DMS114 treated with DMSO at 0.1 percent for 48 hours (cell line): Measurements from ENCODE around the gene ATF6.
"Not testable (repeated sequence)": the region's sequence is repeated elsewhere in the genome, so short reads cannot be mapped to it uniquely, and the experiment has no call there.

Experiments used
- DNase-seq: peaks from one replicate; lab custom pipeline; 2025; ENCODE audit not compliant: unreplicated experiment; lab: John Stamatoyannopoulos, UW

ATF6 gene

GRCh38 chr1:161826478-161826877 is 60.4 kb downstream of the ATF6 start:
- no peak for DNase-seq

DNA sequence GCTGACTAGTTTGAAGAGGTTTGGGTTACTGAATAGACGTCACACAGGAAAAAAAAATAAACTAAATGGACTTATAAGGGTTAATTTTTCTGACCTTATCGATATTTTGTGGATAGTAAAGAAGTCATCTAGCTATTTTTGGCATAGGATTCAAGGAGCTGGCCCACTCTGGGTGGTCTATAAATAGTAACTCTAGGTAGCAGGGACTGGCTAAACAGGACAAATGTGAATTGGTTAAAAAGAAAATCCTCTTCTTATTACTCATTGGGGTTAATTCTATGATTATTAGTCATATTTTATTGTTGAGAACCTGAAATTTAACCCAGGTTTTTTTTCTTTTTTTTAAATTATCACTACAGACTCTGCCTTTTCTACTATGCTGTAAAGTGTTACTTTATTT is 61.7 kb downstream of the ATF6 start:
- no peak for DNase-seq

GRCh38 chr1:161832299-161832907 is 66.3 kb downstream of the ATF6 start:
- DNase-seq: not testable (repeated sequence)

GRCh38 chr1:161834967-161835550 is 68.9 kb downstream of the ATF6 start:
- no peak for DNase-seq

DNA sequence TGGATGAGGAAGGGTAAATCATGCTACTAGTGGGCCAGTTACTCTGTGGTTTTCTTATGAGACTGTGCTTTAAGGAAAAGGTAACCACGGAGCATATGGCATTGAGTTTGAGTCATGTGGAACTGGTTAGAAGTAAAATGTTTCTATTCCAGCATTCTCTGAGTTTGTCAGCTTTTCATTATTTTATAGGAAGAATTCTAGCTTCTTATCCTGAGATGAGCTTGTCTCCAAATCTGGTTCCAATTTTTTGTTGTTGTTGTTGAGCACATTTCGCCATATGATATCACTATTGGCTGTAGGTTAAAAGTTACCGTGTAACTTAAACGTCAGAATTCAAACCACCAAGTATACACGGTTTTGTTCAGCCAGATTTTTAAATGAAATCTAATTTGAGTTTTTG is 69.9 kb downstream of the ATF6 start:
- DNase-seq: no peak

GRCh38 chr1:161838362-161838761 is 72.2 kb downstream of the ATF6 start:
- no peak for DNase-seq

DNA sequence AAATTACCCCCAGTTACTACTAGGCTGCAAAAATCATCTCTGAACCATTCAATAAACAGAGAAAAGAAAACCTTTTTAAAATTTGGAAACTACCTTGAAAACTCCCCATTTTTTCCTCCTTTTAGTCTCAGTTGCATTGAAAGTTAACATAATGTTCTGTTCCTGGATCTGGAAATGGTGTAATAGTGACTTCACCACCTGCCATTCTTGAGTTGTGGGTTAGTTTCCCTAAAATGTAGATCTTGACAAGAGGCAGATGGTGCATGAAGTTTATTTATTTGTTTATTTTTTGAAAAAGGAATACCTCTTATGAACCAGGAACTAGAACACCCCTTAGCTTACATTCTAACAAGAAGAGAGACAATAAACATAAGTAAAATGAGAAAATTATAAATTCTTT is 72.8 kb downstream of the ATF6 start:
- no peak for DNase-seq

- no peak for DNase-seq
Observed at GRCh38 chr1:161839591-161839990, 73.5 kb downstream of the ATF6 start.

GRCh38 chr1:161840363-161840762 is 74.2 kb downstream of the ATF6 start:
- DNase-seq: no peak

- DNase-seq: no peak
Observed at GRCh38 chr1:161843156-161843555, 77.0 kb downstream of the ATF6 start.

DNA sequence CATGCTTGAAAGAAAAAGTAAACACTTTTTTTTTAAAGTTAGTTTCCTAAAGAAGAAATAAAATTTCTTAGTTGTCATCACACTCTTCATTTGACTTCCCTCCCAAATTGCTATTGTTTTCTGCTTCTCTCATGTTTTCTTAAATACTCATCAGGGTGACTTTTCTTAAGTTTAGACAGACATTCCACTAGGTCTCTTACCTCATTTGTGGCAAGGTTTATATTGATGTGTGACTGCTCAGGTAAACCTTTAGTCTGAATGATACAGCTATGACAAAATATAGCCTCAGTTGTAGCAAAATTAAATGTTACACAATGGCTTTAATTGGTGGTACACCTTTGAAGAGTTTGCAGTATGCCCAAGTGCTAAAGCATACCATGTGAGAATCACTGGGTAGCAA is 78.6 kb downstream of the ATF6 start:
- DNase-seq: no peak

DNA sequence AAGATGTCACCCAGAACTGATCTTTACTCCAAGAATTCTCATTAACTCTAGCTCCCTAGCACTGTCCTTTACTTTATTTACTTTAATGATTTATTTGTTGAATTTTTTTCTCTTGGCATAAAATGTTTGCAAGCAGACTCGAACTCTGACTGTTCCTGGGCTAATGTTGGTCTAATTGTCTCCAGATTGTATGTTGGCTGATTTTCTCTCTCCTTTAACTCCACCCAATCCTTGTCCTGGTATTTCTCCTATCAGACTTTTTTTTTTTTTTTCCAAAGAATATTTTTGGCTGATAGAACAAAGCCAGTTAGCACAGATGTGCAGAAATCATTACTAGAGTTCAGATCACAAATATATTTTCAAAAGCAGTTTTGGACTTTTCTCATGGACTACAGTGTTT is 82.6 kb downstream of the ATF6 start:
- DNase-seq: no peak

DNA sequence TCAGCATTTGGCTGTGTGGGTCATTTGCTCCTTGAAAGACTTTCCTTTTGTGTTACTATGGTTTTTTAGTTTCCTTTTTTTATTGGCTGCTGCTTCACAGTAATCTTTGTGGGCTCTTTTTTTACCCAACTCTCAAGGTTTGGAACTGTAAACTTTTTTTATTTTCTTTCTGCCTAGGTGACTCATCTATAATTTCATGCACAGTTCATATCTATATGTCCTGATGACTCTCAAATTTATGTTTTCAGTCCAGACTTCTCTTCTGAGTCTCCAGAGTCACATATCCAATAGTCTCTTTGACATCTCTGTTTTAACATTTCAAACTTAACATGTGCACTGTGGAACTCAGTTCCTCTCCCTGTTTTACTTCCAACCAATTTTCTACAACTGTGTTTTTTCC is 83.4 kb downstream of the ATF6 start:
- no peak for DNase-seq

DNA sequence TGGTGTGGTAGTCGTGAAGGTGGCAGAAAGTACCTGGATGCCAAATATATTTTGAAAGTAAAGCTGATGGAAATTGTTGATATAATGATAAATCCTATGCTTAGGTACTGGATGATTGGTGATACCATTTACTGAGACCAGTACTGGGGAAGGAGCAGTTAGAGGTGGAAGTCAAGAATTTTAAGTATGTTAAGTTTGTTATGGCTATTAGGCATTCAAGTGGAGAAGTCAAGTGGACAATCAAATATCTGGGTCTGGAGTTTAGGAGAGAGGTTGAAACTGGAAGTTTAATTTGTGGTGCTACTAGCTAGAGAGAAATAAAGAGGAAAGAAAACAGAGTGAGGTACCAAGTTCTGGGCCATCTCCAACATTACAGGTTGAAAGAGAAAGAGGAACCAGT is 89.1 kb downstream of the ATF6 start:
- DNase-seq: no peak

DNA sequence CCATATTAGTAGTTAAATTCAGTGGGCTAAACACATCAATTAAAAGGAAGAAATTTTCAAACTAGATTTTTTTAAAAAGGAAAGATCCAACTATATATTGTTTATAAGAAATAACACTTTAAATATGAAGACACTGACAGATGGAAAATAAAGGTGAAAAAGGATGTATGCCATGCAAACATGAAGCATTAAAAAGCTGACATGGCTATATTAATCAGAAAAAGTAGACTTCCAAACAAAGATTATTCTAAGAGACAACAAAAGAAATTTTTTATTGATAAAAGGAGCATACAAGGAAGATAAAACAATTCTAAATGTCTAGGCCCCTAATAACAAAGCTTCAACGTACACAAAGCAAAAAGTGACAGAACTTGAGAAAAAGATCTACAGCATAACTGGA is 92.2 kb downstream of the ATF6 start:
- no peak for DNase-seq

DNA sequence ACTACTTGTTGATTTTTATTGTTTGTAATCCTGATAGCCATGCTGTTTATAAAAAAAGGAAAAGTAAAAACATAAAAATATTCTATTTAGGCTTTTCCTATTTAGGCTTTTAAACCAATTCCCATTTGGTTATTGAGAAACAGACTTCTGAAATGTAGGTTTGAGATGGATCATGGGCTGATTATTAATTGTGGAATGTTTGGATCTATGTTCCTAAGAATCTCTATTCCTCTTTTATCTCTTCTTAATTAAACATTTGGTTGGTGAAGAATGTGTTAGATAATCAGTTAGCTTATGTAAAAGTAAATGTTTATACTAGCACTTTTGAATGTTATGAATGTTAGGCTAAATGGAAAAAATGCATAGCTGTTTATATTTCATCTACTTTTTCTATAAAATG is 97.4 kb downstream of the ATF6 start:
- no peak for DNase-seq

DNA sequence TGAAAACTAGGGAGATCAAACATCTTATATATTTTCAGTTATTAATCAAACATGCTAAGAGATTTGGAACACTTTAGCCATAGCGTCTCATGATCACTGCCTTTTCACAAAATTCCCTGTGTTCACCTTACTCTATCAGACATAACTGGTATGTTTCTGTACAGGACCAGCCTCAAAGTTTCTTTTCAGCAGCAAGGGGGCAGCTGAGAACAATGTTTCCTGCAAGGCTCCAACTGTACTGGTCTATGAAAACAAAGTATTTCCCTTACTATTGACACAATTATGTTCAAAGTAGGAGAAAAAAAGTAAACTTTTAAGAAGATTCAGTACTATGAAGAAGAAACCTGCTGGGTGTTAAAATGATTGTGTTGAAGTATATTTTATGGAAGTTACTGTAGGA is 98.5 kb downstream of the ATF6 start:
- no peak for DNase-seq

- no peak for DNase-seq
Observed at GRCh38 chr1:161866241-161866640, 100.1 kb downstream of the ATF6 start.

- DNase-seq: no peak
Observed at GRCh38 chr1:161868832-161869231, 102.7 kb downstream of the ATF6 start.

DNA sequence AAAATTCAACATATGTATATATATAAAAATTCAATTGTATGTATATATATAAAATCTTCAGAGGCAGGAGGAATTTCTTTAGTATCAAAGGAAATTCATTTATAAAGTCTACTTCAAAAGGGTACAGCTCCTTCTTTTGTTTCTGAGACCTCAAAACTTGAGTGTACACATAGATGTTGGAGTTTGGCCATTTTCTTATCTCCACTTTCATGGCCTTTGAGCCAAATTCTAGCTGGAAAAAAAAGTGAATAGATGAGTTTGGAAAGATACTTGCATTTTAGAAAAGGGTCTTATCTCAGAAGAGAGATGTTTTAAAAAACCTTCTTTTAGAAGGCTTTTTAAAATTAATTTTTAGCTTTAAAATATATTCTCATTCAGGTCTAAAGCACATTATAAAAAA is 103.2 kb downstream of the ATF6 start:
- no peak for DNase-seq

DNA sequence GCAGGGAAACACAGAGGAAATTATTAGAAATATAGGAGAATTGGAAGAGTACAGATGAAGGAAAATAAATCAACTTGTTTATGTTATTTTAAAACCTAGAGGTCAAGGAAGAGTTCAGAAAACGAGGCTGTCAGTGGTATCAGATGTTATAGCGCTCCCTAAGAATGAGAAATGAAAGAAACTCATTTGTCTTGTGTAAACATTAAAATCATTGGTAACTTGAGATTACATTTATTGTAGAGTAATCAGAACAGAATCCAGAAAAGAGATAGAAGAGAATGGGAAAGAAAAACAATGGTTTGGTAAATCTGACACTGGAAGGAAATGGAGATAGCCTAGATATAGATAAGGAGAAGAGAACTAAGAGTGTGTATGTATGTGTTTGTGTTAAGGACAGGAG is 106.4 kb downstream of the ATF6 start:
- no peak for DNase-seq

GRCh38 chr1:161879261-161879660 is 113.1 kb downstream of the ATF6 start:
- no peak for DNase-seq

- DNase-seq: no peak
Observed at GRCh38 chr1:161884475-161884874, 118.4 kb downstream of the ATF6 start.
